ENCODE results near the gene KLF1.

GRCh38 chr19:12936582-12936981, 49.6 kb upstream of the KLF1 start:
- TF ChIP-seq CTCF (IDR thresholded peaks at IDR 0.05) (no peak), POLR2A (IDR thresholded peaks at IDR 0.05) (no peak)
